Measurements from ENCODE around the gene ECHDC3.

Gene ECHDC3

DNA sequence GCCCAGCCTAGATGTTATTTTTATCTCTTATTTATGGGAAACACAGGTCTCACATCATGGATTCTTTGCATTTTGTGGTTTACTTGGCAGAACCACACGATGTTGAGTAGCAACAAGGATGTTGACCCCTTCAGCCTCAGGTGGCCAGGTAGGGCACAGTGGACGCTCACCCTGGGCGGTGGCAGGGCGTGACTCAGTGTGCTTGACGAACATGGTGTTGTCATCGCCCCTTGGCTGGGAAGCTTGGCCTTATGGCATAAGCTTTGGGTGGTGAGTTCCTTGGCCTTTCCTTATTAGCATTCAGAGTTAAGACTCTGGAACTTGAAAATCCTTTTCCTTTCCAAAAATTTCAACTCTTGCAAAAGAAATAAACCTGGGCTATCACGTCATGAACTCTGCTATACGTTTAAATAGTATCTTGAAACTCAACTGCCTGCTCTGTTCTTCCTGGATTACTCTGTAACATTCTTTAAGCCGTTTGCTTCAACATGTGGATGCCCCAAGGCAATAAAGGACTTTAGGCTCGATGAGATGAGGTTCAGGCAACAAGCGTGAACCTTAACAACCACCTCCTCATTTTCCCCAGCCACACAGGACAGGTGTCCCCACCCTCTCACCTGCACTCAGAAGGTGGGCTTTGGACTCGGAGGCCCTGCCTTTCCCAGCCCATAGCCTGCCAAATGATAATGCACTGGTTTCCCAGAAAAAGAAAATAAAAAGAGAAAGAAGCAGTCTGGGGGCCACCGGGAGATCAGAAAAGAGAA lies 22.5 kb upstream of the ECHDC3 start:
- no peak overlapping the region for H3K27ac ChIP-seq
- TF ChIP-seq, protein P1, sequence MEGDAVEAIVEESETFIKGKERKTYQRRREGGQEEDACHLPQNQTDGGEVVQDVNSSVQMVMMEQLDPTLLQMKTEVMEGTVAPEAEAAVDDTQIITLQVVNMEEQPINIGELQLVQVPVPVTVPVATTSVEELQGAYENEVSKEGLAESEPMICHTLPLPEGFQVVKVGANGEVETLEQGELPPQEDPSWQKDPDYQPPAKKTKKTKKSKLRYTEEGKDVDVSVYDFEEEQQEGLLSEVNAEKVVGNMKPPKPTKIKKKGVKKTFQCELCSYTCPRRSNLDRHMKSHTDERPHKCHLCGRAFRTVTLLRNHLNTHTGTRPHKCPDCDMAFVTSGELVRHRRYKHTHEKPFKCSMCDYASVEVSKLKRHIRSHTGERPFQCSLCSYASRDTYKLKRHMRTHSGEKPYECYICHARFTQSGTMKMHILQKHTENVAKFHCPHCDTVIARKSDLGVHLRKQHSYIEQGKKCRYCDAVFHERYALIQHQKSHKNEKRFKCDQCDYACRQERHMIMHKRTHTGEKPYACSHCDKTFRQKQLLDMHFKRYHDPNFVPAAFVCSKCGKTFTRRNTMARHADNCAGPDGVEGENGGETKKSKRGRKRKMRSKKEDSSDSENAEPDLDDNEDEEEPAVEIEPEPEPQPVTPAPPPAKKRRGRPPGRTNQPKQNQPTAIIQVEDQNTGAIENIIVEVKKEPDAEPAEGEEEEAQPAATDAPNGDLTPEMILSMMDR (IDR thresholded peaks at IDR 0.05) = no peak
- no peak for TF ChIP-seq ZFX (IDR thresholded peaks at IDR 0.05; ENCODE audit: borderline replicate concordance)

DNA sequence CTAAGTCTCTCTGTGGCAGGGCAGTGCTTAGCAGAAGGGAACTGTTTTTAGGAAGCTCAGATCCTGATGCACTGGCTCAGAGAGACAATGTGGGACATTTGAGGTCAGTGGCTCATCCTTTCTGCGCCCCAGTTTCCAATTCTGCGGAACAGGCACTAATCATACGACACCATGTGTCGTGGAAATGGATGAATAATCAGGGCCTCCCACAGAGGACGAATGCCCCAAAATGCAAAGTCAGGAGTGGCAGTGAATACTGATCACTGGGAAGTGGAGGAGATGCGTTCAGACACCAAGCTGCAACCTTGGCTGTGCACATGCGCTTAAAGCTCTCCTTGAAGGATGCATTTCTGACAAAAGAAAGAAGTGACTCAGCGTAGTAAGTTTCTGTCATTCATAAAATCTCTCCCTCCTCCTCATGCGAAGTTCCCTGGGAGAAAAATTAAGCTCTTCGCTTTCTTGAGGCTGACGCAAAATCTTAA lies 21.9 kb upstream of the ECHDC3 start:
- no peak for TF ChIP-seq ZFX (IDR thresholded peaks at IDR 0.05; ENCODE audit: borderline replicate concordance)
- TF ChIP-seq, protein P1 (IDR thresholded peaks at IDR 0.05) = no peak
- no peak overlapping the region for H3K27ac ChIP-seq

DNA sequence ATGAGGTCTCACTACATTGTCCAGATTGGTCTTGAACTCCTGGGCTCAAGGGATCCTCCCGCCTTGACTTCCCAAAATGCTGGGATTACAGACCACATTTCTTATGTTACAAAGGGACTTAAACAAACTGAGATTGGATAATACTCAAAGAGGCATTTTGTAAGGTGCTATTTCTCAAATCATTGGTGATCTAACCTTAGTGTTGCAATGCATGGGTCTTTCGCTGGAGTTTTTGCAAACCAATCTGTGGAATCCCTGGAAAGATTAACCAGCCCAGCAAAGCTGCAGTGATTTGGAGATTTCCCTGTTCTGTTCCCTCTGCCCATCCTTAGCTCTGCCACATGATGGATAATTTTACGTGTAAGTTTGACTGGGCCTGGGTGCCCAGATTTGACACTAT lies 20.4 kb upstream of the ECHDC3 start:
- H3K27ac ChIP-seq = no peak overlapping the region
- TF ChIP-seq, protein P1 (IDR thresholded peaks at IDR 0.05) = no peak
- no peak for TF ChIP-seq ZFX (IDR thresholded peaks at IDR 0.05; ENCODE audit: borderline replicate concordance)

DNA sequence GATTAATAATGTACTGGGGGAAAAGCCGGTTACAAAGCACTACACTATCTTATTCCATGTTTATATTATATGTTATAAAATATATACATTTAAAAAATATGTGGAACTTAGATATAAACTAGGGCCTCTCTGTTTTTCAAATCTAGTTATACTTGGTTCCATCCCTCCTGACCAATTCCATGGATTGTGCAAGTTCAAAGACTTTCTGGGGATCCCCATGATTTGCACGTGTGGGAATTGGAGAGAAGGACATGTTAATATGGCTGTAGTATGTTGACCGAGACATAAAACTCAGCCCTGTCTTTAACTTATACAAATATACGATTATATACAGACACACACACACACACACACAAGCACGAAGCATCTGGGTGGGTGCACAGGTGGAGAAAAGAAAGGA lies 18.8 kb upstream of the ECHDC3 start:
- TF ChIP-seq, protein P1 (IDR thresholded peaks at IDR 0.05) = no peak
- no peak for TF ChIP-seq ZFX (IDR thresholded peaks at IDR 0.05; ENCODE audit: borderline replicate concordance)
- no peak overlapping the region for H3K27ac ChIP-seq

DNA sequence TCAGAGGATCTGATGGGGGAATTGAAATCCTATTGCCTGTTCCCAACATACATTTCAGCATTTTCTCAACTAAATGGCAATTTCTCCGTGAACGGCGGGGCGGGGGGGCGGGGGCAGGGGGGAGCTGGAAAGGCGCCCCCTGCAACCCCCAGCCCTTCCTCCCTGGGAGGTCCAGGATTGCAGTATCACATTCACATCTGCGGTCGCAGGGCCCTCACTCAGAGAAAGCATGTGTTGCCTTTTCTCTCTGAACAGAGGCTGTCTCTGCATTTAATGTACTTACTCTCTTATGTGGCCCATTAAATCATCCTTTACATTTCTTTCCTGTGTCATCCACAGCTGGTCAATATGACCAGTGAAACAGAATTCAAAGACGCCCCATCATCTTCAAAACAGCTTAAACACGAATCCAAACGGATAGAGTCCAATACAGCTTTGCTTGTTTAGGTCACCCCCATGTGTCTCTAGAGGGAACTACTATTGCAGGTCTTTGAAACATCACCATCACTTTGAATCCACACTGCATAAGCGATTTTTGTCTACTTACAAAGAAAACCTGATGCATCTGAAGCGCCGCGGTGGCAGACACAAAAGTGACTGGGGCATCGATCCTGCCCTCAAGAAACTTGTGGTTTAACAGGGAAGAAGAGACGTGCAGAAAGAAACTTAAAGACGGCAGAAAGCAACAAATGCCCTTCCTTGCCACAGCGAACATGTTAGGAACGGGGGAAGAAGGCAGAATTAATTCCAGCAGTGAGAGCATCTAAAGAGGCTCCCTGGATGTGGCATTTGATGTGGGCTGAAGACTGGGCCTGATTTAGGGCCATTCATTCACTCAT lies 17.0 kb upstream of the ECHDC3 start:
- no peak overlapping the region for H3K27ac ChIP-seq
- TF ChIP-seq ZFX (IDR thresholded peaks at IDR 0.05; ENCODE audit: borderline replicate concordance) = no peak
- TF ChIP-seq, protein P1 (IDR thresholded peaks at IDR 0.05) = peak; percentile 52

DNA sequence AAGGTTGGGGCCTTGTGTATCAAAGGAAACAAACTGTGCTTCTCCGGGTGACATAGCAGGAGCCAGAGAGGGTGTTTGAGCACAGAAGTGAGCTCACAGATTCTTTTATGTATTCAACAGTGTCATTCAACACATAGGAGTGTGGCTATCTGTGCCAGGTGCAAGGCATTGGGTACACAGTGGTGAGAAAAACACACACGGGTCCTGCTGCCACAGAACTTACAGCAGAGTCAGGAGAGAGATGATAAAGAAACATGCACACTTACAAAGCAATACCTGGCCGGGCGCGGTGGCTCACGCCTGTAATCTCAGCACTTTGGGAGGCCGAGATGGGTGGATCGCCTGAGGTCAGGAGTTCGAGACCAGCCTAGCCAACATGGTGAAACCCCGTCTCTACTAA lies 16.3 kb upstream of the ECHDC3 start:
- TF ChIP-seq, protein P1 (IDR thresholded peaks at IDR 0.05) = no peak
- no peak for TF ChIP-seq ZFX (IDR thresholded peaks at IDR 0.05; ENCODE audit: borderline replicate concordance)
- H3K27ac ChIP-seq = no peak overlapping the region

DNA sequence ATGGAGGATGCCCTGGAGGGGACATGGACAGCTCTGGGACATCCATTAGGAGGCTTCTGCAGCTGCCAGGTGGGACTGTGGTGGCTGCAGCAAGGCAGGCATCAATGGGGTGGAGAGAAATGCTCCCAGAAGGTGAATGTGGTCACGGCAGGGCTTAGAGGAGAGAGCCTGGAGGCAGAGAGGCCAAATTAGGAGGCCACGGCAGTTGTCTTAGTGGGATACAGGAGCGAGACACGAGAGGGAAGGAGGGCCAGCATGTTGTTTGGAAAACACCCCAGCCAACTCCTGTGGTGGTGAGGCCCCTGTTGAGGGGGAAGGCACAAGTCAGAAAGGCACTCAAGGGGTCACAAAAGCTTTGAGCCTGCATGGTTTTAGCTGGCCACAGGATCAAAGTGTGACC lies 14.6 kb upstream of the ECHDC3 start:
- H3K27ac ChIP-seq = no peak overlapping the region
- TF ChIP-seq ZFX (IDR thresholded peaks at IDR 0.05; ENCODE audit: borderline replicate concordance) = no peak
- TF ChIP-seq, protein P1 (IDR thresholded peaks at IDR 0.05) = no peak
